GM19467 (cell line): ENCODE measurements around the gene CRIP3.

Source experiments
- ATAC-seq: cut with Tn5 transposase; IDR thresholded peaks from one replicate; pipeline ENCODE4 v1.9.1; 2021; ENCODE audit warnings: mild to moderate bottlenecking, moderate library complexity; ENCODE audit not compliant: unreplicated experiment

Gene CRIP3

GRCh38 chr6:43290905-43291355 is 17.7 kb downstream of the CRIP3 start:
- no peak for ATAC-seq

DNA sequence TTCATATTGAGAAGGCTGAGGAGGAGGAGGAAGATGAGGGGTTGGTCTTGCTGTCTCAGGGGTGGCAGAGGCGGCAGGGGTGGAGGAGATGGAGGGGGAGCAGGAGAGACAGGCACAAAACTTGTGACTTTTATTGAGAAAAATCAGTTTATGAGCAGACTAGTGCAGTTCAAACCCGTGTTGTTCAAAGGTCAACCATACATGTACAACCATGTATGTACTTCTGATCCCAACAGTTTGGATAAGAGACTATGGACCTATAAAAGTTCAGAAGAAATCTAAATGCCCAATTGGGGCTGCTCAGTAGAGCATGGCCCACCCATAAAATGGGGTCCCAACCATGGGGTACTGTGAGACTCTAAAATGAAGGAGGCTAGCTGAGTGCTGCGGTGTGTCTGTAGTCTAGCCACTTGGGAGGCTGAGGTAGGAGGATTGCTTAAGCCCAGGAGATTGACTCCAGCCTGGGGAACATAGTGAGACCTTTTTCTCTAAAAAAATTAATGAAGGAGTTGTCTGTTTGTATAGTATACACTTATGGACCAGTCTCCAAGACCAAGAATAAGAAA is 18.2 kb downstream of the CRIP3 start:
- no peak for ATAC-seq

- no peak for ATAC-seq
Measured at GRCh38 chr6:43287717-43288679, 20.6 kb downstream of the CRIP3 start.

- no peak for ATAC-seq
Measured at GRCh38 chr6:43286980-43287716, 21.5 kb downstream of the CRIP3 start.

GRCh38 chr6:43286456-43286979 is 22.1 kb downstream of the CRIP3 start:
- ATAC-seq = no peak

GRCh38 chr6:43285832-43286231 is 22.8 kb downstream of the CRIP3 start:
- ATAC-seq = no peak

GRCh38 chr6:43284991-43285781 is 23.4 kb downstream of the CRIP3 start:
- no peak for ATAC-seq

GRCh38 chr6:43283905-43284304 is 24.7 kb downstream of the CRIP3 start:
- ATAC-seq = no peak

DNA sequence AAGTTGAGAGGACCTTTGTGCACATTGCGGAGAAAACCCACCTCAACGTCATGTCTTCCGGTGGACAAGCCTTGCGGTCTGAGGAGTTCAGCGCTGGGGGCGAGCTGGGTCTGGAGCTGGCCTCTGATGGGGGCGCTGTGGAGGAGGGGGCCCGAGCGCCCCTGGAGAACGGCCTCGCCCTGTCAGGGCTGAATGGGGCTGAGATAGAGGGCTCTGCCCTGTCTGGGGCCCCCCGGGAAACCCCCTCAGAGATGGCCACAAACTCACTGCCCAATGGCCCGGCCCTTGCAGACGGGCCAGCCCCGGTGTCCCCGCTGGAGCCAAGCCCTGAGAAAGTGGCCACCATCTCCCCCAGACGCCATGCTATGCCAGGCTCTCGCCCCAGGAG is 25.1 kb downstream of the CRIP3 start:
- no peak for ATAC-seq

GRCh38 chr6:43282636-43283513 is 25.8 kb downstream of the CRIP3 start:
- ATAC-seq = no peak

- no peak for ATAC-seq
Measured at GRCh38 chr6:43282060-43282459, 26.6 kb downstream of the CRIP3 start.

DNA sequence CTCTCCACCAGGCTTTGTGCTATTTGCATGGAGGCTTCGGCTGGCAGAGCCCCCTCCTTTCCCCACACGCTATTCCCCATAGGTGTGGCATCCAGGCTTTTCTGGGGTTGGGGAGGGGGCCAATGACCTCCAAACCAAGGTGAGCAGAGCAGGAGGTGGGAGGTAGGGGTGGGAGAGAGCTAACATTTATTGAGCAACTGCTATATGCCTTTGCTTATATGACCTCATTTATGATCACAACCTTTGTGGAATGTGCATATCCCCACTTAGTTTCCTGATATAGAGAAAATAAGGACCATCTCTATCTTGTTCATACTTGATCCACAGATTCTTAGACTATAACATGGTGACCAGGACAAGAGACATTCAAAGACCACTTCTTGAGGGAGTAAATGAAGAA is 28.4 kb downstream of the CRIP3 start:
- no peak for ATAC-seq

GRCh38 chr6:43278524-43279078 is 30.0 kb downstream of the CRIP3 start:
- ATAC-seq = no peak

DNA sequence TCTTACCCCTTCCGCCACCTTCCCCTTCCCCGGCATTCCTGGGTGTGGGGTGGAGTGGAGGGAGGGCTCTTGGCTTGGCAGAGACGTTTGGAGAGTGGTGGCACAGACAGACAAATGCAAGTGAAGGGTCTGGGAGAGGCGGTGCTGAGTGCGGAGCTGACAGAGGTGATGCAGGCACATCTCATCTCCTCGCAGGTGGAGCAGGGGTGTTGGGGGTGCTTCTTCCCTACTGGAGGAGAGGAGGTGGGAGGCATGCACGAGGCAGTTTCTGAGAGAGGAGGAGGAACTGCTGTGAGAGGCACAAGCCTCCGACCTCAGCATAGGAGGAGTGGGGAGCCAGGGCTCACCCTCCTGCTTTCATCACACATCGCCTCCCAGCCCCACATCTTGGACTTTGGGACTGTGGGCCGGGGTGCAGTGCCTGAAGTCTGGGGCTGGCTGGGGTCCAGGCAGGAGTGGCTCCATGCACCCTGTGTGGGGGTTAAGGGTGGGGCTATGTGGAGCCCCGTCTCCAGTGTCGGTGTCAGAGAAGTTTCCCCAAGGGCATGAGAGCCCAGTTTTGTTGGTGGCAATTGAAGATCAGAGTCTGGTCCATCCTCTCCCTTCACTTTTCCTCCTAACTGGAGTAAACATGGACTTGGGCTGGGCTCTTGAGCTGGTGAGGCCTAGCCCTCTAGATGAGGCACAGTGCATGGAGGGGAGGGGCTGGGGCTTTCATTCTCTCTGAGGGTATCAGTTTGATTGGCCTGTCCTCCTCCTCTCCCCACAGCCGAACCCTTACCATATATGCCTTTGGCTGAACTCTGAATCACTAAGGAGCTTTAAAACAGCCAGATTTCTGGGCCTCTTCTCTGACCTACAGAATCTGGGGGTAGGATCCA is 30.7 kb downstream of the CRIP3 start:
- no peak for ATAC-seq

DNA sequence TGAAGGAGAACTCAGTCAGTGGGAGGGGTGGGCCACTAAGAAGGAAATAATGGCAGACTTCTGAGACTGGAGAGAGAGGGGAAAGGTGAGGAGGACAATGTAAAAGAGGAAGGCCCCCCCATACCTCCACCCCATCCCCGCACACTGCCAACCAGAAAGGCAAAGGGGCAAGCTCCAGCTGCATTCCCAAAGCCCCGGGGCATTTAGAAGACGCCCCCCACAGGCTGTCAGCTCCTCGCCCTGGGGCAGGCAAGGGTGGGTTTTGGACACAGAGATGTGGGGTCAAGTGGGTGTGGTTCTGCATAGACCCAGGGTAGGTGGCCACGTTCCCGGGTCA is 31.4 kb downstream of the CRIP3 start:
- ATAC-seq = no peak

GRCh38 chr6:43276577-43277305 is 31.9 kb downstream of the CRIP3 start:
- no peak for ATAC-seq

GRCh38 chr6:43275801-43276576 is 32.6 kb downstream of the CRIP3 start:
- no peak for ATAC-seq
